Ishikawa (cell line): ENCODE results near the gene BTN3A1.

ENCODE experiments used
- CEBPB ChIP-seq: IDR thresholded peaks from 2 replicates; pipeline ENCODE4 v1.6.1; 2012
- NFIC ChIP-seq: IDR thresholded peaks from 2 replicates; pipeline ENCODE4 v1.6.1; 2012
- REST ChIP-seq: IDR thresholded peaks from 2 replicates; pipeline ENCODE4 v1.6.1; 2012; ENCODE audit warnings: low read depth, mild to moderate bottlenecking

GRCh38 chr6:26388441-26388840, 13.6 kb upstream of the BTN3A1 start:
- TF ChIP-seq REST (no peak), NFIC (no peak), CEBPB (no peak)
